Nucleus accumbens (tissue), 56 donors: Measurements from ENCODE around the gene GPATCH8.
"Not testable (repeated sequence)": the region's sequence is repeated elsewhere in the genome, so short reads cannot be mapped to it uniquely, and the experiment has no call there.

Source experiments
- DNase-seq, 56 donors: peaks; one replicate each; lab custom pipeline; 2025; lab: John Stamatoyannopoulos, UW

Gene GPATCH8

DNA sequence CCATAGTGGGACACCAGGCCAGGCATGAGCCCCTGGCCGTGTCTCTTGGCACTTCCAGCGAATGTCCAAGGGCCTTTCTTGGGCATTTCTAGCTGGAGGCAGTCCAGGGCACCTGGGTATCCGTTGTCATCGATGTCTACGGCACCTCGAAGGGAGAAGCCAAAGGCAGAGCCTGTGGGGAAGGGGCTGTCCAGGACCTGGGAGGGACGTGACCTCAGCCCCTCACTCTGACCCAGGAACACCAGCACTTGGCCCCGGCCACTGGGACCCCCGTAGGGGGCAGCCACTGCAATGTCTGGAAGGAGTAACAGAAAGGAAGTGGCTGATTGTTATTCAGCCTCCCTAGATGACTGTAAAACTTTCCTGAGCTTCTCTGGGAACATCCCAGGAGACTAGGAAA, 122.4 kb downstream of the GPATCH8 start:
- no peak for DNase-seq

DNA sequence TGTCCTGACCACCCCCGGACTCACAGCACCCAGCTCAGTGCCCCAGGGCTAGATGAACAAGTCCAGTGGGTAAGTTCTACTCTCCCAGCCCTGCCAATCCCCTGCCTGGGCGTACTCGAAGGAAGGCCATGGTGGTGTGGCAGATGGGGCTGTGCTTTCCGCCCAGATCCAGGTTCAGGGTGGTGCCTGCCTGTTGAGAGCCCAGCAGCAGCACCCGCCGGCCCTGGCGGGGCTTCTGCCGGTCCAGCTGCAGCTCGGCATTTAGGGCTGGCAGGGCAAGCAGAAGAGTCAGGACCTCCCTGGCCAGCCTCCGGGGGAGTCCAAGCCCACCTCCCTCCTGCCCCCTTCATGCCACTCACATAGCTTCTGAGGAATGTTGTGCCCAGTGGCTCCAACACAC, 123.3 kb downstream of the GPATCH8 start:
- no peak for DNase-seq

GRCh38 chr17:44378171-44378705, 125.0 kb downstream of the GPATCH8 start:
- DNase-seq: no peak

DNA sequence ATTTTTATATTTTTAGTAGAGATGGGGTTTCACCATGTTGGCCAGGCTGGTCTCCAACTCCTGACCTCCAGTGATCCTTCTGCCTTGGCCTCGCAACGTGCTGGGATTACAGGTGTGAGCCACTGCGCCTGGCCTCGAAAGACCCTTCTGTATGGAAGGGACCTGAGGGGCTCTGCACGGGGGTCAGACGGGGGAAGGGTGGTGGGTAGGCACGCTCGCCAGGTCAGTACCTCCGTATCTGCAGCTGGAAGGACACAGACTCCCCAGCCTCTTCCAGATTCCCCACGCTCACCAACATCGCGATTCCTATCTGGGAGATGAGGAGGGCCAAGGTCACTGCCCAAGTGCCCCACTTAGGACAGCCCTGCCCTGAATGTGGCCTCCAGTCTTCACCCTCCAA, 126.4 kb downstream of the GPATCH8 start:
- DNase-seq: no peak

- peak in 16 of 56 donors; percentile 3 to 57 (median 34) for DNase-seq
Measured at GRCh38 chr17:44376124-44376523, 127.1 kb downstream of the GPATCH8 start.

- no peak for DNase-seq
Measured at GRCh38 chr17:44375196-44376017, 127.8 kb downstream of the GPATCH8 start.

GRCh38 chr17:44374306-44375195, 128.7 kb downstream of the GPATCH8 start:
- DNase-seq: no peak

- DNase-seq: no peak
Measured at GRCh38 chr17:44372036-44372435, 131.2 kb downstream of the GPATCH8 start.

DNA sequence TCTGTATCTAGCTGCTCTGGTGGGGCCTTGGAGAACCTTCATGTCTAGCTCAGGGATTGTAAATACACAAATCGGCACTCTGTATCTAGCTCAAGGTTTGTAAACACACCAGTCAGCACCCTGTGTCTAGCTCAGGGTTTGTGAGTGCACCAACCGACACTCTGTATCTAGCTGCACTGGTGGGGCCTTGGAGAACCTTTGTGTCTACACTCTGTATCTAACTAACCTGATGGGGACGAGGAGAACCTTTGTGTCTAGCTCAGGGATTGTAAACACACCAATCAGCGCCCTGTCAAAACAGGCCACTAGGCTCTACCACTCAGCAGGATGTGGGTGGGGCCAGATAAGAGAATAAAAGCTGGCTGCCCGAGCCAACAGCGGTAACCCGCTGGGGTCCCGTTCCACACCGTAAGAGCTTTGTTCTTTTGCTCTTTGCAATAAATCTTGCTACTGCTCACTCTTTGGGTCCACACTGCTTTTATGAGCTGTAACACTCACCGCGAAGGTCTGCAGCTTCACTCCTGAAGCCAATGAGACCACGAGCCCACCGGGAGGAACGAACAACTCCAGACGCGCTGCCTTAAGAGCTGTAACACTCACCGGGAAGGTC, 133.7 kb downstream of the GPATCH8 start:
- not testable (repeated sequence) for DNase-seq

- DNase-seq: not testable (repeated sequence)
Measured at GRCh38 chr17:44368391-44369243, 134.6 kb downstream of the GPATCH8 start.

GRCh38 chr17:44367231-44367979, 135.8 kb downstream of the GPATCH8 start:
- no peak for DNase-seq

DNA sequence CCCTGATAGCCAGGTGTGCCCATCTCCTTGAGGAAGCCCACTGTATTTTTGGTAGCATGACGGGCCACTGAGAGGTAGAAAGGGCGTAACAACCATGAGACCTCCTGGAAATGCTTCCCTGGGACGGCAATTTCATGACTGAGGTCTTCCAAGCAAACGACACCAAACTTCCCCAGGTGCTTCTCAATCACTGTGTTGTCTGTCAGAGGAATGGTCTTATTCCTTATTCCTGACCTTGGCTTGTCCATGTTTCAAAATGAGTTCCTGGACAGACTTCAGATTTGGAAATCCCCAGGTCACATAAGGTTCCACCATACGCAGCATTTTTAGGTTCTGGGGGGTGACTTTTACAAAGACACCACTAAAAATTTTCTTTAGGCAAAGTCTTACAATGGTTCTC, 138.2 kb downstream of the GPATCH8 start:
- not testable (repeated sequence) for DNase-seq

DNA sequence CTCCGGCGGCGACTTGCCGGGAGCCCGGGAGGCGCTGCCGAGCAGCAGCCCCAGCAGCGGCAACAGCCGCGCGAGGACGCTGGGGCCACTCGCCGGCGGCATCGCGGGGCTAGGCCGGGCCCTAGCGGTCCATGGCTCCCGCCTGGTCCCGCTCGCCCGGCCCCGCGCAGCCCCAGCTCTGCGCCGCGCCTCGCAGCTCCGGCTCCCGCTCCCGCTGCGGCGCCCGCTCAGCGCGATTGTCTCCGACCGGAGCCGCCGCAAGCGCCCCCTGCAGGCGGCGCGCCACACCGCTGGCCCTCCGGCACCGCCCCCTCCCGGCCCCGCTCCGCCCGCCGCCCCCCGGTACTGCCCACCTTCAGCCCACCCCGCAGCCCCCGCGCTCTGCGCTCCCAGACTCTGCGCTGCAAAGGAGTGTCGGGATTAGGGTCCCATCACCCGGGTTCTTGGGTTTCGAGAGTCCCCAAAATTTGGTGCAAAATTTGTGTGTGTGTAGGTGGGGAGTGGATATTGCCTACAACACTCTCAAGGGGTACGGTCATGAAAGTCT, 139.5 kb downstream of the GPATCH8 start, which contains the start of gene FAM171A2:
Gene FAM171A2 (minus strand): TSS at position 241 of the 547 bp plus-strand sequence. CDS start 139 bp downstream, at position 102.
- DNase-seq: peak in 34 of 56 donors; percentile 10 to 66 (median 34)

DNA sequence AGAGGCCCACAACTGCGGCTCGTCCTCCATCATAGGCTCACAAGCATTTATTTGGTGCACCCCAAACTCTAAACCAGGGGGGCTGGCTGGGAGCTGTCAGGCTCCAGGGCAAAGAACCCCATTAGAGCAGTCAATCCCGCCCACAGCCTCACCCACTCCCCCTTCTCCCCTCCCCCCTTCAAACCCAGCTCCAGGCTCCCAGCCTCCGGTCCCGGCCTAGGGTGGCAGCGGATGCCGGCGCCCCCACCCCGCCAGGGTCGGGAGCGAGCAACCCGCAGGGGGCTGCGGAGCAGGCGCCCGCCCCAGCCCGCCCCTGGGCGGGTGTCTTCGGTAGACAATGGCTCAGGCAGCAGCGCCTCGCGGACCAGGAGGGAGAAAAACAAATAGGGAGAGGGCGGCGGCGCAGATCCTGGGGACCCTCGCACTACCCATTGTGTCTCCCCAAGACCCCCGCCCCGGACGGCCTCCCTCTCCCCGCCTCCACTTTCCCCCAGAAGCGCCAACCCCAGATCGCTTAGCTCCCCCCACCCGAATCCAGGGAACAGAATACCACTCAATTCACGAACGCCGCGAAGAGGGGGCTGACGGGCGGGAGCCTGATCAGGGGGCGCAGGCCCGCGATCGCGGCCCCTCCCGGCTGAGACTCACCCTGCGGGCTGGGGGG, 140.1 kb downstream of the GPATCH8 start:
- DNase-seq: peak in 14 of 56 donors; percentile 9 to 58 (median 34)

DNA sequence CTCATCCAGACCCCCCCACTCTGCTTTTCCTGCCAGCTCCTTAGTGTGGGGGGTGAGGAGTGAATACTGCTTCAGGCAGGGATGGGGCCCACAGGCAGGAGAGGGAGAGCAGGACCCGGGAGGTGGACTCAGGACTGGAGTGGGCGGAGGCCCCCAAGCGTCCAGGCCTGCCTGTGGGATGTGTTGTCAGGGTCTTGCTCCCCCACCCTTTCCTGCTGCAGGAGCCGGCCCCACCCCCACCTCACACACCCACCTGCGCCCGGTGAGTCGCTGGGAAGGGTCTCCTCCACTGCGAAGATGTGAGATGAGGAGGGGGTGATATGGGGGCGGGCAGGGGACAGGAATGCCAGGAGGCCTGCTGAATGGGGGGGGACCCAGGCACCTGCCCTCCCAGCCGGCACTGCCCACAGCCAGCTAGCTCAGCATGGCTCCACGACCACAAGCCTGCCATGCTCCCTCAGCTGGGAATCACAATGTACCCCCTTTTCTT, 140.7 kb downstream of the GPATCH8 start:
- DNase-seq: no peak

DNA sequence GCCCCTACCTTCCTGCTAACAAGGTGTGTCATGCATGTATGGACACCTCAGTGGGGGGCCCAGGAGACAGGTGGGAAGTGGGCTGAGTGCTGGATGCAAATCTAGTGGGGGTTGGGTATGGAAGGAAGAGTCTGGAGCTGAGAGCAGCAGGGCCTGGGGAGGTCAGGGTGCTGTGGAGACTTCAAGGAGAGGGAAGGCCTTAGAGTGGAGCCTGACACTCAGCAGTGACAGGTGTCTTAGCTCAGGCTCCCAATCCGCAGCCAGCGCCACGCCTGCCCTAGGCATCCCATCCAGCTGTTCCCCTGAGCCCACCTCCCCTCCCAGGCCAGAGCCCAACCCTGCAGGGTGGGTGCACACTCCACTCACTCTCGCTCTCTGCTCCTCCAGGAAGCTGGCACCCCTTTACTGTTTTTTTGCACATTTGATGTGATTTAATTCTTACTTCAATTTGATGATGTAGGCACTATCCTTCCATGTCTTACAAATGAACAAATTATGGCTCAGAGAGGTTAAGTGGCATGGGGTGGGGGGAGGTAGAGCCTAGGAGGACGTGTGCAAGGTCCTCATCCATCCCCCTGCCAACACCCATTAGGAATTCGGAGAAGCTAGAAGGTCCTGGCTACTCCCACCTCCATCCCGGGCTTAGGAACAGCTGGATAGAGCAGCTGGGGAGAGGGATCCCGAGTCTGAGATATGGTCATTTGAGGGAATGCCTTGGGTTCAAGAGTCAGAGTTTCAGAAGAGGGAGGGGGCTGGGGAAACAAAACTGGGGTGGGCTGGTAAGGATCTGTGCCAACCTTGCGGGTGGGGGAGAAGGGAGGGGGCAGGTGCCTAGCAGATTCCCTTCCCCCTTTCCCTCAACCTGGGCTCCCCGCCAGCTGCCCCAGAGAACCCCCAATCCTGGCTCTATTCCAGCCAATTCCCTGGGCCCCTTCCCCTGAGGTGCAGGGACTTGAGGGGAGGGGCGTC, 141.6 kb downstream of the GPATCH8 start:
- peak in 1 of 56 donors; percentile 13 for DNase-seq

- peak in 6 of 56 donors; percentile 9 to 28 (median 20) for DNase-seq
Measured at GRCh38 chr17:44360826-44361225, 142.4 kb downstream of the GPATCH8 start.
